ENCODE measurements around the gene ZNF574. TPM values are rescaled to one million over a fixed set of nuclear protein-coding genes. Genes with fewer than 3 reads are reported as not detected.

ZNF574 gene
- total RNA-seq, 1 experiment from 2014 or later: 11.8 TPM

DNA sequence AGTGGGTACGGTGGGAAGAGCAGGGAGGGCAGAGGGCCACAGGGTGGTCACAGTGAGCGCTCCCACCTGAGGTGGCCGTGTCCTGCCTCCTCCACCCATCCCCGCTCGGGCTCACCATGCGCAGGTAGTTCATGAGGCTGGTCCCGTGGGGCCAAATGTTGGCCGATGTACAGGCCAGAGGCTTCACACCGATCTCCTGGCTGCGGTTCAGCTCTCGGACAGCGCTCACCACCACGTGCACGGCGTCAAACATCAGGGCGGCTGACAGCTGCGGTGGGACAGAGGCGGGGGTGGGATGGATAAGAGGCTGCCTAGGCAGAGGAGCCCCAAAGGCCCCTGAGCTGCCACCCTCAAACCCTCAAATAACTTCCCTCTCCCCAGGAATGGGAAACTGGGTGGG lies 21.8 kb upstream of the ZNF574 start:
- no peak for DNase-seq (ENCODE audit: low spot score)

DNA sequence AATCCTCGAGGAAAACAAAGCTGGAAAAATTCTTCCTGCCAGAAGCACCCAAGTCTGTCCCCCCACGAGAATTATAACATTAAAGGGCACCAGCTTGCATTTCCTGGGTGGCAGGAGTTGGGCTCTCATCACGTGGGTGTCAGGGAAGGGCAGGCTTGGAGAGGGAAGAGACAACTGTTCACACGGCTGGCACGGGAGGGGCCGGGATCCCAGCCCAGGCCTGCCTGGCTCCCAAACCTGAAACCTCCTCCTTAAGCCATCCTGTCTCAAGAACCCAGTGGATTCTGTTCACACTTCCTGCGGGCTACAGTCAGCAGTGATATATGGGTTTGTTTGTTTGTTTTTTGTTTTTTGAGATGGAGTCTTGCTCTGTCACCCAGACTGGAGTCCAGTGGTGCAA lies 18.1 kb upstream of the ZNF574 start:
- no peak for DNase-seq (ENCODE audit: low spot score)

DNA sequence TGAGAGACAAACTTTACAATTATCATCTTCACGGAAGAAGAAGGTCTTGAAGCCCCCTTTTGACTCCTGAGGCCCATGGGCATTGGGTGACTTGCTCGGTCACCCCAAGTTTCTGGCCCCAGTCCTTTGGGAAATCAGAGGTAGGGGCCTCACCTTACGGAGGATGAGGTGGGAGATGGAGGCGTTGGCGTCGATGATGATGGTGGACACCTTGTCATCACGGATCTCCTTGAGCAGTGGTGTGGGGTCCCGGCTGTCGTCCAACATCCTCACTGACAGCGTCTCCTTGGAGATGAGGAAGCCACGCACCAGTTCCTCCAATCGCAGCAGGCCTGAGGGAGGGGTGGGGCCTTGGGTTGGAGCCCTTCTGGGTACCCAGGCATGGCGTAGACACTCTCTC lies 16.8 kb upstream of the ZNF574 start:
- DNase-seq (ENCODE audit: low spot score): no peak

DNA sequence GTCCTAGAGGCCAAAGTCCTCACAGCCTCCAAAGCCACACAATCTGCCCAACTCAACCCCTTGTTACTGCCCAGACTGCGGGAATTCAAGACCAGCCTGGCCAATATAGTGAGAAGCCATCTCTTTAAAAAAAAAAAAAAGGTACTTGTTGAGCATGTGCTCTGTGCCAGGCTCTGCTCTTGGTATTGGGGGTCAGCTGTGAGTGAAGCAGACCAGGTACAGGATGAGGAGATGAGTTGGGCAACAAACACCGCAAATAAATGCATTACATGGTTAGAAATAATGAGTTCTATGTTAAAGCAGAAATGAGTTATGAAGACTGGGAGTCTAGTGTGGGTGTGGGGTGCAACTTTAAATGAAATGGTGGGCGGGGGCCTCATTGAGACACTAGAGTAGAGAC lies 15.8 kb upstream of the ZNF574 start:
- DNase-seq (ENCODE audit: low spot score): no peak

DNA sequence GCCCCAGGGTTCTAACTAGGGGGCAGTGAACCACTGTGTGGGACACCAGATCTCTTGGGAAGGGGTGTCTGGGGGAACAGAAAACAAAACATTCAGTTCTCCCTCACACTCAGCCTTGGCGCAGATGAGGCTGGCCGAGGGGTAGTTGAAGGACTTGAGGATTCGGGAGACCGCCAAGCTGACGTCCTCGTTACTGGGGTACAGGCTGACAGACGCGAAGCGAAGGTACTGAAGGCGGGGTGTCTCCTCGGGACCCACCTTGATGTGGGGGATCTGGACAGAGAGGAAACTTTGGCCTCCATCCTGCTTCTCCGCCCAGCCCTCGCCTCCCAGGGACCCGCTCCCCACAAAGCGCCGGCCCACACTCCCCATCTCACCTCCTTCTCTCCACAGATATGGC lies 13.6 kb upstream of the ZNF574 start:
- no peak for DNase-seq (ENCODE audit: low spot score)

DNA sequence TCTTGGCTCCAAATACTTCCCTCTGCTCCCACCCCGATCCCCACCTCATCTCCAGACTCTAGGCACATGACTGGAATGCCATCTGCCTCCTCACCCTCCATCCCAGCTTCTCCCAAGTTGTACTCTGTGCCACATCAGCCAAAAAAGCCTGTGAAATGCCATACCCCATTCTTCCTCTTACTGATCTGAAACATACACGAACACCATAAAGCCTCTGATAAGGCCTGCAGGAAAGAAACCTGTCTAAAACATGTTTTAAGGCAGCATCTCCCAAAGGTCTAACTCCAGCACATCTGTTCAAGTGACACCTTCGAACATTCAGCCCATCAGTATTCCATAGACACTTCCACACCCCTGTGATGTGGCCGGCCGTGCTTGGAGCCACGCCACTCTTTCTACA lies 11.5 kb upstream of the ZNF574 start:
- DNase-seq (ENCODE audit: low spot score): no peak

DNA sequence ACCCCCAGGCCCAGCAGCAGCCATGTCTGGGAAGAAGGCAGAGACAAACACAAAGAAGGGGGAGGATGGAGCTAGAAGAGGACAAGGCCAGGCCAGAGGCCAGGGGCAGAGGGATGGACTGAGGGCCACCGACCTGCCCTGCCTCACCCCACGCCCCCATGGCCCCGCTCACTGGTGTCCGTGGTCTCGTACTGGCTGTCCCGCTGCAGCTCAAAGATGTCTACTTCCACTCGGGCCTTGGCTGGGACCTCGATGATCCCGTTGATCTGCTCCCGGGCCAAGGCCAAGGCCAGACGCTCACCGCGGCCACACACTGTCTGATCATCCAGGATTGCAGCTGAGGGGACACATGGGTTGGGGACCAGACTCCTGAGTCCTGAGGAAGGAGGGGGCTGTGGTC lies 10.9 kb upstream of the ZNF574 start:
- DNase-seq (ENCODE audit: low spot score): no peak

DNA sequence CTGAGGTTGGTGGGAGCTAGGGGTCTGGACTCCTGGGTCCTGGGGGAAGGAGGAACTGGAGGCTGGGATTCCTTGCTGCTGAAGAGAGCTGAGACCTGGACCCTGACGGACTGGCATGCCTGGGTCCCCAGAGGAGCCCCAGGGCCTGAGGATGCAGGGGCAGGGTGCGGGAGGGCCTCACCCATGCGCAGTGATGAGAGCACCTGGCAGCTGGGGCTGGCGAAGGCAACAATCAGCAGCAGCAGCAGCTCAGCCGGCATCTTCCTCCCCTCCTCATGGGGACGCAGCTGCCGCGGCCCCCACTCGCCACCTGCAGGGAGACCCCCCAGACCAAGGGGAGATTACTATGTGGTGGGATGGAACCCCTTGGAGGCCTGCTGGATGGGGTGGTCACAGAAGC lies 10.5 kb upstream of the ZNF574 start:
- no peak for DNase-seq (ENCODE audit: low spot score)

DNA sequence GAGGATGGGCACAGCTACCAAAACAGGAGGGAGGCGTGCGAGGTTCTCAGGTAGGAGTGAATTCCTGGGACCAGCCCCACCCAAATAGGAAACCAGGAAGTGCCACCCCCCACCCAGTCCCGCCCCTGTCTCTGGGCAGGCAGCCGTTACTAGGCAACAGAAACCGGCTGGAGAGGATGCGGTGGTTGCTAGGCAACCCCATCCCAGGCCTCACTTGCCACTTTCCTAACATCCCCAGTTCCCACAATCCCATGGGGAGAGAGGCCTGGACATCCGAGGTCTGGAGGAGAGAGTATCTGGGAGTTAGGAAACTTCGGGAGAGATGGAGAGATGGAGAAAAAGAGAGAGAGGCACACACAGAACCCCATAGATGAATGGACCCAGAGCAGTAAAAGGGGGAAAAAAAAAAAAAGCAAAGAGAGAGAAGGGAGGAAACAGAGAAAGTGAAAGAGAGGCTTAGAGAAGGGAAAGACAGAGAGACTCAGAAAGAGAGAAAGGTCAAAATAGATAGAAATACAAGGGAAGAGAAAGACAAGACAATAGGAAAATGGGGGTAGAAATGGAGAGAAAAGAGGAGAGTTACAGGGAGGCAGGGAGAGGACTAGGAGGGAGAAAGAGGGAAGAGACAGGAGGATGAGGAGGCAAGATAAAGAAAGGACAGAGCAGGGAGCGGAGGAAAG lies 9.8 kb upstream of the ZNF574 start:
- no peak for DNase-seq (ENCODE audit: low spot score)

DNA sequence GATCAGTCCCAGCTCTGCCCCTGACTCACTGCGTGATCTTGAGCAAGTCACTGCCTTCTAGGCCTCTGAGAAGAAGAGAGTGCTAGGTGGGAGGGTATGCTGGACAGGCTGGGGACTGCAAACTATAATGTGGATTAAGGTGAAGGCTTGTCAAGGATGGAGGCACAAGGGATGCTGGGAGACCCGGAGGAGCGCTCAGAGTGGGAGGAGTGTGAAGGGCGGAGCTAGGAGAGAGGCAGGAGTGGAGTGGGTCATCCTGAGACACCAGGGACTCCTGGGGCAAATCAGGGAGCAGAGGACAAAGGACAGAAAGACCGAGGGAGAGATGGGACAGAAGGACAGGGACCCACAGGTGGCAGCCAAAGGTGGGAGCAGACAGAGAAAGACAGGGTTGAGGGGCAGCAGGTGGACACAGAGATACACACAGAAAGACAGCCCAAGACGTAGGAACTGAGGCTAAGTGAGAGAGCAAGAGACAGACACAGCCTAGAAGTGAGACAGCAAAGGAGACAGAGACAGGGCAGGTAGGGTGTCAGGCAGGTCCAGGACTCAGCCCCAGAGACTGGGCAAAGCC lies 8.6 kb upstream of the ZNF574 start:
- no peak for DNase-seq (ENCODE audit: low spot score)

DNA sequence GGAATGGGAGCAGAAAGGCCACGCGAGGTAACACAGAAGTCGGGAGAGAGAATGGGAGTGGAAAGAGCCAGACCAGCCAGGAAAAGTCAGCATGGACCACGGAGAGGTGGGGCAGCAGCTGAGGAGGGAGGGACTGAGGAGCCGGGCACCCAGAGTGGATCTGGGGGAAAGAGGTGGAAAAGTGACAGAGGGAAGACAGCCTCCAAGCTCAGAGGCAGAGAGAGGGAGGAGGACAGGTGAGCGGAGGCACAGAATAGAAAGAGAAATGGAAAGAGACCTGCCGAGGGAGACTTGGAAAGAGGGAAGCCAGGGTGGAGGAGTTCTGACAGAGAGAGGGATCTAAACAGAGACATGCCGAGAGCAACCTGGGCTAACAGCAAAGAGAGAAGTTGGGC lies 7.6 kb upstream of the ZNF574 start:
- DNase-seq (ENCODE audit: low spot score): no peak

DNA sequence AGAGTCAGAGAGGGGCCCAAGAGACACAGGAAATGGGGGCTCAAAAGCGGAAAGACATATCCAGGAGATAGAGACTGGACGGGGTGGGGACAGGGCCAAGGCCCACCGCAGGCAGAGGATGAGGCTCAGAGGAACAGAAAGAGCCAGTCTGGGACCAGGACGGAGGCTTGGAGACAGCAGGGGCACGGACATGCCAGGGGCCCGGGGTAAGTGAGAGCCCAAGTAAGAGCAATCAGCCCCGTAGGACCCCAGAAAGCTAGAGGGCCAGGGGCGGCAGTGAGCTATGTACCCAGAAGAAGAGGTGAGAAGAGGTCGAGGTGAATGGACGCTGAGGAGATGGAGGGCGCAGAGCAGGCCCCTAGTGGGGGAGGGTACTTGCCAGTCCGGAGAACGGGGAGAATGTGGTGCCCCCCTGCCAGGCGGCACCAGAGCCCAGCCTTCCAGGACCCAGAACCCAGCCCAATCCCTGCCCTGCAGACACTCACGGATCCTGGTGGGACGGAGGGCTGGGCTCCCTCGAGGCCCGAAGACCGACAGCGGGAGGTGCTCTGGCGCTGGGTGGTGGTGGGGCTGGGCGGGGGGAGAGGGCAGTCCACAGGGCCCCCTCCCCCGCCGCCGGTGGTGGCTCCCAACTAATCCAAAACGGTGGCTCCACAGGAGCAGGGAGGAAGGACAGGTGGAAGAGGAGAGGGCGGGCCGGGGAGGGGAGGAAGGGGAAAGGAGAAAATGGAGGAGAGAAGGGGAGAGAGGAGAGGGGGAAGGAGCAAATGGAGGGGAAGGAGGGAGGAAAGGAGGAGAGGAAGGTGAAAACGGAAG lies 7.0 kb upstream of the ZNF574 start:
- no peak for DNase-seq (ENCODE audit: low spot score)

DNA sequence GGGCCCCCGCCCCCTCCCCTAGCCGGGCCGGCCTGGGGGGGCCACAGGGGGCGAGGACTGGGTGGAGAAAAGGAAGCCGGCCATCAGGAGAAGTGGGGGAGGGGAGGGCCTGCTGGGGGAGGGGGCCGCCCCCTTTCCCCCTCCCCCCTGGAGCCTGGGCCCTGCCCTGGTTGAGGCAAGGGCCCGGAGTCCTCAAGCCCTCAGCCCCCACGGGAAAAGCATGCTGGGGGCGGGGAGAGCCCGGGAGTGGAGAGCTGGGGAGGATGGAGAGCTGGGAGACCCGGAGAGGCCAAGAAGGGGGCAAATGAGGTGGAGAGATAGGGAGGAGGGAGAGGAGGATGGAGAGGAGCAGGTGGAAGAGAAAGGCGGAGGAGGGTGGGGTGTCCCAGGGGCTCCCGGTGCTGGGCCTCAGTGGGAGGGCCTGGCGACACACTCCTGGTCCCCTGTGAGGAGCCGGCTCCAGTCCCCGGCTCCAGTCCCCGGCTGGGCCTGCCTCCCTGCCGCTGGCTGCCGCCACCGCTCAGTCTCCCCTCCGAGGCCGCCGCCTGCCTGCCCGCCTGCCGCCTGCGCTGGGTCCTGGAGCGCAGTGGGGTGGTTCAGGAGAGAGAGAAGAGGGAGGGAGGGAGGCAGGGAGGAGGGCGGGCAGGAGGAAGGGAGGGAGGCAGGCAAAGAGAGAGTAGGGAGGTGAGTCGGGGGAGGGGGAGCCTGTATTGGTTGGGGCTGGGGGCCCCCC lies 6.2 kb upstream of the ZNF574 start, which contains the start of gene GRIK5:
Gene GRIK5 (minus strand): TSS at position 588 of the 733 bp plus-strand sequence. CDS start 4,436 bp downstream, outside the sequence.
- DNase-seq (ENCODE audit: low spot score): no peak

DNA sequence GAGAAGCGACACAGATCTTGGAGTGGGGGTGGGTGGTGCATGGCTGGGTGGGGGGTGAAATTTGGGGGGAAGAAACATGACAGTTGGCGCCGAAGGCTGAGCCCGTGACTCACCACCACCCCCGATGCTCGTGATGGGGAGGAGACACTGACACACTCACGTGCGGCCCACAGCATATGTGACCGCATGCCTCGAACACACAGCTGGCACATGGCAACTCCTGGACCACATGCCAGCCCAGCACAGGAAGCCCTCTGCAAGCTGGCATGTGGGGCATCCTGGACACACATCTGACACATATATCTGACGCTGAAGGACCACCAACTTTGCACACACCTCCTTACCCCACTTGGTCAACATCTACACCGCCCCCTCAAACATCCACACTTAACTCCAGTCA lies 4.7 kb upstream of the ZNF574 start:
- no peak for DNase-seq (ENCODE audit: low spot score)

DNA sequence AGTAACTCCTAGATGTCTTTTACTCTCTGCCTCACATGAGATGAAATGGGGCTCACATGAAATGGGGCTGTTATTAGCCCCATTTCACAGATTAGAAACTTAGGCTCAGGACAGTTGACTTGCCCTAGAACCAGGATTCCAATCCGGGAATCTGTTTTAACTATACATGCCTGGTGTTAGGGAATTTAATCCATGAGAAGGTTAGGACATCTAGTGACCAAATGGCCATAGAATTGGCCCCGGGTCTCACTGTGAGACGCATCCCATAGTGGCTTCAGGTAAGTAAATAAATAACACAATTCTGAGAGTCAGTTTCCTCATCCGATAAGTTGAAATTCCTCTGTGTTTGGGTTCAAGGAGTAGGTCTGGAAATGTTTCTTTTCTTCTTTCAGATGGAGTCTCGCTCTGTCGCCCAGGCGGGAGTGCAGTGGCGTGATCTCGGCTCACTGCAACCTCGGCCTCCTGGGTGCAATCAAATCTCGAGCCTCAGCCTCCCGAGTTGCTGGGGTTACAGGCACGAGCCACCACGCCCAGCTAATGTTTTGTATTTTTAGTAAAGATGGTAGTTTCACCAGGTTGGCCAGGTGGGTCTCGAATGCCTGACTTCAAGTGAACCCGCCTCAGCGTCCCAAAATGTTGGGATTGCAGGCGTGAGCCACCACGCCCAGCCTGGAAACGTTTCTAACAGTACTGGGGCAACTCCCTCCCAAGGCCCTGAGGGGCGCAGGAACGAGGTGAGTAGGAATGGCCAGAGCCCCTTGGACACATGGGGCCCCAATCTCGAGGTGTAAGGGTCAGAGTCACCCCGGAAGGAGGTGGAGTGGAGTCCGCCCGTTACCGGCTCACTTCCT lies 1.2 kb upstream of the ZNF574 start:
- no peak for DNase-seq (ENCODE audit: low spot score)

DNA sequence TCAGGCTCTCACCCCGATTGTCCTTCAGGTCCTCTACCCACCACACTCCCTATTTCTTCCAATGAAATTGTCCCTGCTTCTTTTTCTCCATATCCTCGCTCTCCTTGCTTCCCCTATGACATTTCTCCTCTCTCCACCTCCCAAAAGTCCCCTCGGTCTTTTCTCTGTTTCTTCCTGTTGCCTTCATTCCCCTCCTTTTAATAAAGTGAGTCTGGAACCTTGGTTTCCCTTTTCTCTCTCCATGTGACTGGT lies 676 bp upstream of the ZNF574 start:
- no peak for DNase-seq (ENCODE audit: low spot score)

DNA sequence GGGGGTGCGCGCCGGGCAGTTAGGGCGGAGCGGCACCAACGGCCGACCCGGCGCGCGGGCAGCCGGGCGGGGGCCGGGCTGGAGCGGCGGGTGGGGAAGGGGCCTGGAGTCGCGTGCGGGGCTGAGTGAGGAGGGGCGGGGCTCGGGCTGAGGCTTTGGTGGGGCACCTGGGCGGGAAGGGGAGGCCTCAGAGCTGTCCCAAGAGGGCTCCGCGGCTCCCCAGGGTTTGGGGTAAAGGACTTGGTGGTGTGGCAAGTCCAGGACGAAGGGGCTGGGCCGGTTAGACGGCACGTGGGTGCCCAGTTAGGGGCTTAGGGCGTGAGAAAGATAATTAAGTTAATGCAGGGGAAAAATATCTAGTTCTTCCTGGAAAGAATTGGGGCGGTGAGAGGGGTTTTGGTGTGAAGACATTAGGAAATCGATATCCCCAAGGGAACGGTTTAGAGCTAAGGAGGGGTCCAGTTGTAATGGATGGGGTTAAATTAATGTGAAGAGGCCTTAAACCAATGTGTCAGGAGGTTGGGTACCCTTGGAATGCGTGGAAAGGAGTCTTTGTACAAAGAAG lies 496 bp downstream of the ZNF574 start:
- DNase-seq (ENCODE audit: low spot score): no peak

DNA sequence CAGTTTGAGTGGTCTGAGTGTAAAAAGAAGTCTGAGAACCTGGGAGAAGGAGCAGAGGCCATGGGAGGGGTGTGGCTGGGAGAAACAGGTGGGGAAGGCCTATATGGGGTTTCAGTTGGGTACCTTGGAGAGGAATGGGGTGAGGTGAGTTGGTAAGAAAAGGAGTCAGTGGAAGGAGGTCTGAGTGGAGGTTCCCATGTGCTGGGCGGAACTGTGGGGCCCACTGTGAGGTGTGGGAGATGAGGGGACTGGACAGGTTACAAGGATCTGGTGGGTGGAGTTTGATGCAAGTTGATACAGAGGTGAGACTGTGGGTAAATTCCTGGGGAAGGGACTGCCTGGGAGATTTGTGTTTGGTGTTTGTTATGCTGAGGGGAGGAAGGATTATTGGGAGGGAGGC lies 2.1 kb downstream of the ZNF574 start:
- DNase-seq (ENCODE audit: low spot score): no peak

DNA sequence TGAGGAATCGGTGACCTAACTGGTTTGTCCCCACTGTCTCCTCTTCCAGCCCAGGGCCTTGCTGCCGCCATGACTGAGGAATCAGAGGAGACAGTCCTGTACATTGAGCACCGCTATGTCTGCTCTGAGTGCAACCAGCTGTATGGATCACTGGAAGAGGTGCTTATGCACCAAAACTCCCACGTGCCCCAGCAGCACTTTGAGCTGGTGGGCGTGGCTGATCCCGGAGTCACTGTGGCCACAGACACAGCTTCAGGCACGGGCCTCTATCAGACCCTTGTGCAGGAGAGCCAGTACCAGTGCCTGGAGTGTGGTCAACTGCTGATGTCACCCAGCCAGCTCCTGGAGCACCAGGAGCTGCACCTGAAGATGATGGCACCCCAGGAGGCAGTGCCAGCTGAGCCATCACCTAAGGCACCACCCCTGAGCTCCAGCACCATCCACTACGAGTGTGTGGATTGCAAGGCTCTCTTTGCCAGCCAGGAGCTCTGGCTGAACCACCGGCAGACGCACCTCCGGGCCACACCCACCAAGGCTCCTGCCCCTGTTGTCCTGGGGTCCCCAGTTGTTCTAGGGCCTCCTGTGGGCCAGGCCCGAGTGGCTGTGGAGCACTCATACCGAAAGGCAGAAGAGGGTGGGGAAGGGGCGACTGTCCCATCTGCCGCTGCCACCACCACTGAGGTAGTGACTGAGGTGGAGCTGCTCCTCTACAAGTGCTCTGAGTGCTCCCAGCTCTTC lies 2.7 kb downstream of the ZNF574 start:
- no peak for DNase-seq (ENCODE audit: low spot score)

DNA sequence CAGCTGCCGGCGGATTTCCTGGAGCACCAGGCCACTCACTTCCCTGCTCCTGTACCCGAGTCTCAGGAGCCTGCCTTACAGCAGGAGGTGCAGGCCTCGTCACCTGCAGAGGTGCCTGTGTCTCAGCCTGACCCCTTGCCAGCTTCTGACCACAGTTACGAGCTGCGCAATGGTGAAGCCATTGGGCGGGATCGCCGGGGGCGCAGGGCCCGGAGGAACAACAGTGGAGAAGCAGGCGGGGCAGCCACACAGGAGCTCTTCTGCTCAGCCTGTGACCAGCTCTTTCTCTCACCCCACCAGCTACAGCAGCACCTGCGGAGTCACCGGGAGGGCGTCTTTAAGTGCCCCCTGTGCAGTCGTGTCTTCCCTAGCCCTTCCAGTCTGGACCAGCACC lies 3.3 kb downstream of the ZNF574 start:
- no peak for DNase-seq (ENCODE audit: low spot score)
